IMR-90 (cell line): ENCODE measurements around the gene FAM186B. TPM values are rescaled to one million over a fixed set of nuclear protein-coding genes. Genes with fewer than 3 reads are reported as not detected.

ENCODE experiments used
- ATAC-seq: fragments of 200-7000 bp; cut with Tn5 transposase; 2 replicates; pipeline ENCODE4 v1.9.1; 2020; ENCODE audit warnings: low read depth, mild to moderate bottlenecking, moderate library complexity
- BruUV-seq: library from RNA; stranded (reverse); fragments of 400-500 nt; replicated peaks from 2 replicates; lab custom pipeline; 2021; lab: Mats Ljungman, UMichigan
- CTCF ChIA-PET: fragments of 300-600 bp; formaldehyde crosslinking; extraction: SDS; loops from one replicate; lab custom pipeline; 2021; ENCODE audit warnings: antibody characterized with exemption; lab: Yijun Ruan, JAX
- POLR2A ChIA-PET: fragments of 300-600 bp; sonication (Branson Sonifier 250); formaldehyde crosslinking; loops from one replicate; lab custom pipeline; 2022; ENCODE audit warnings: antibody characterized with exemption; ENCODE audit not compliant: unreplicated experiment; lab: Charles Lee
- DNase-seq: peaks from one replicate; pipeline ENCODE4 v3.0.0; 2013
- H2AFZ ChIP-seq: replicated peaks from 2 replicates; pipeline ENCODE3; 2013; ENCODE audit warnings: low read length, mild to moderate bottlenecking; ENCODE audit not compliant: poor library complexity
- H2AK5ac ChIP-seq: 2 replicates; pipeline ENCODE4 v1.6.1; 2013; ENCODE audit warnings: low read depth, low read length, inconsistent platforms
- H2AK9ac ChIP-seq: replicated peaks from 2 replicates; pipeline ENCODE3; 2013; ENCODE audit warnings: mild to moderate bottlenecking, low read depth, low read length, moderate library complexity; ENCODE audit not compliant: poor library complexity
- H2BK120ac ChIP-seq: 2 replicates; pipeline ENCODE4 v1.6.1; 2013; ENCODE audit warnings: low read depth, low read length, inconsistent platforms
- H2BK15ac ChIP-seq: 3 replicates; pipeline ENCODE4 v1.6.1; 2013; ENCODE audit warnings: low read depth, low read length, inconsistent platforms
- H2BK20ac ChIP-seq: 2 replicates; pipeline ENCODE4 v1.6.1; 2013; ENCODE audit warnings: low read depth, mild to moderate bottlenecking, inconsistent platforms, low read length, moderate library complexity
- H2BK5ac ChIP-seq: 2 replicates; pipeline ENCODE4 v1.6.1; 2013; ENCODE audit warnings: mild to moderate bottlenecking, low read depth, low read length, inconsistent platforms; ENCODE audit not compliant: poor library complexity, severe bottlenecking
- H3K14ac ChIP-seq: replicated peaks from 2 replicates; pipeline ENCODE4 v1.6.1; 2013; ENCODE audit warnings: low read depth, low read length, inconsistent platforms
- H3K18ac ChIP-seq: 2 replicates; pipeline ENCODE4 v1.6.1; 2013; ENCODE audit warnings: low read depth, low read length, control low read depth
- H3K23ac ChIP-seq: 2 replicates; pipeline ENCODE4 v1.6.1; 2013; ENCODE audit warnings: low read depth, low read length, inconsistent platforms
- H3K27ac ChIP-seq: 2 replicates; pipeline ENCODE4 v1.5.1; 2013; ENCODE audit warnings: mild to moderate bottlenecking, control low read depth, low read length; ENCODE audit not compliant: insufficient read depth
- H3K27me3 ChIP-seq: 2 replicates; pipeline ENCODE4 v1.6.1; 2013; ENCODE audit warnings: low read length; ENCODE audit not compliant: control insufficient read depth, insufficient read depth
- H3K36me3 ChIP-seq: 2 replicates; pipeline ENCODE4 v1.6.1; 2013; ENCODE audit warnings: low read length, mixed read lengths; ENCODE audit not compliant: control insufficient read depth, insufficient read depth
- H3K4ac ChIP-seq: 2 replicates; pipeline ENCODE4 v1.6.1; 2013; ENCODE audit warnings: low read depth, low read length, inconsistent platforms
- H3K4me1 ChIP-seq: 2 replicates; pipeline ENCODE4 v1.6.1; 2013; ENCODE audit warnings: low read length, mixed read lengths; ENCODE audit not compliant: control insufficient read depth, insufficient read depth
- H3K4me2 ChIP-seq: 2 replicates; pipeline ENCODE4 v1.6.1; 2013; ENCODE audit warnings: low read depth, mild to moderate bottlenecking, control low read depth, low read length, moderate library complexity
- H3K4me3 ChIP-seq: 2 replicates; pipeline ENCODE4 v1.5.1; 2013; ENCODE audit warnings: low read depth, mild to moderate bottlenecking, control low read depth, low read length, moderate library complexity; ENCODE audit not compliant: insufficient read depth
- H3K56ac ChIP-seq: 2 replicates; pipeline ENCODE4 v1.6.1; 2013; ENCODE audit warnings: low read length, inconsistent platforms; ENCODE audit not compliant: insufficient read depth; ENCODE audit errors: extremely low read depth
- H3K79me1 ChIP-seq, 2 experiments: 2 replicates each; pipeline ENCODE4 v1.6.1; 2013; ENCODE audit warnings: low read length in 2 of 2, inconsistent platforms in 1 of 2, low read depth in 1 of 2
- H3K9ac ChIP-seq: 2 replicates; pipeline ENCODE4 v1.6.1; 2013; ENCODE audit warnings: low read depth, low read length, control low read depth
- H3K9me1 ChIP-seq: 2 replicates; pipeline ENCODE4 v1.6.1; 2013; ENCODE audit warnings: low read length, inconsistent platforms; ENCODE audit not compliant: insufficient read depth
- H3K9me3 ChIP-seq: 2 replicates; pipeline ENCODE4 v1.6.1; 2013; ENCODE audit warnings: low read length; ENCODE audit not compliant: control insufficient read depth, insufficient read depth
- H4K20me1 ChIP-seq: 2 replicates; pipeline ENCODE4 v1.6.1; 2013; ENCODE audit warnings: low read length, inconsistent platforms; ENCODE audit not compliant: insufficient read depth
- H4K5ac ChIP-seq: 2 replicates; pipeline ENCODE4 v1.6.1; 2013; ENCODE audit warnings: mild to moderate bottlenecking, low read depth, low read length, control low read depth
- H4K8ac ChIP-seq, 2 experiments: 2 replicates each; pipeline ENCODE4 v1.6.1; 2013; ENCODE audit warnings: low read depth in 2 of 2, low read length in 2 of 2, control low read depth in 1 of 2, inconsistent platforms in 1 of 2
- H4K91ac ChIP-seq: 2 replicates; pipeline ENCODE4 v1.6.1; 2013; ENCODE audit warnings: low read depth, low read length, inconsistent platforms; ENCODE audit not compliant: insufficient read depth
- BHLHE40 ChIP-seq: fragments of 150-350 bp; IDR thresholded peaks from 2 replicates; pipeline ENCODE4 v1.6.1; 2016; ENCODE audit warnings: mild to moderate bottlenecking, low read depth, low read length
- NFE2L2 ChIP-seq: fragments of 150-350 bp; IDR thresholded peaks from 2 replicates; pipeline ENCODE4 v1.6.1; 2016; ENCODE audit warnings: low read depth, mild to moderate bottlenecking, low read length
- WGBS, 2 experiments: methylation state at CpG; one replicate each; pipeline versions ENCODE4 v1.1.5 to v1.1.7; 2013; ENCODE audit warnings: missing lambda C conversion rate in 2 of 2; ENCODE audit not compliant: insufficient read length in 1 of 2; ENCODE audit errors: extremely low coverage in 2 of 2; 5-methylcytosine and 5-hydroxymethylcytosine counted together
- dilution Hi-C: fragments of 300-500 bp; cut with HindIII; formaldehyde crosslinking; loops from one replicate; pipeline ENCODE4 v1.14.3; 2018; ENCODE audit warnings: low sequenced_read_pairs; ENCODE audit not compliant: unreplicated experiment
- in situ Hi-C: fragments of 300-500 bp; cut with MboI; formaldehyde crosslinking; loops from 3 replicates; pipeline ENCODE4 v1.14.3; 2019; ENCODE audit warnings: low sequenced_read_pairs, inconsistent platforms, mixed read lengths
- intact Hi-C: fragments of 100-400 bp; cut with micrococcal nuclease; formaldehyde crosslinking; loops from 2 replicates; pipeline ENCODE4 v1.10.0; 2022
- polyA plus RNA-seq, 3 experiments: library from polyadenylated mRNA; depleted of rRNA; stranded (reverse); fragments of >200 nt; gene quantifications; 2 replicates each; pipeline ENCODE4 v1.2.3, GENCODE V29; 2012; ENCODE audit warnings: low replicate concordance in 1 of 3
- total RNA-seq: library from RNA; depleted of rRNA; stranded (reverse); fragments of >200 nt; gene quantifications from 2 replicates; pipeline ENCODE4 v1.2.3, GENCODE V29; 2012
- TF ChIP-seq, protein P1 (sequence below): fragments of 150-350 bp; IDR thresholded peaks from 2 replicates; pipeline ENCODE4 v1.6.1; 2016; ENCODE audit warnings: low read depth, mild to moderate bottlenecking, low read length, moderate library complexity, borderline replicate concordance
- TF ChIP-seq, protein P2 (sequence below): fragments of 150-350 bp; IDR thresholded peaks from 2 replicates; pipeline ENCODE4 v1.6.1; 2017; ENCODE audit warnings: mild to moderate bottlenecking, antibody characterized with exemption, low read length, low read depth

The FAM186B gene
- total and polyA plus RNA-seq, 2 of the 4 experiments (the other 2 are of a cell fraction): 0.10 to 0.18 TPM

DNA sequence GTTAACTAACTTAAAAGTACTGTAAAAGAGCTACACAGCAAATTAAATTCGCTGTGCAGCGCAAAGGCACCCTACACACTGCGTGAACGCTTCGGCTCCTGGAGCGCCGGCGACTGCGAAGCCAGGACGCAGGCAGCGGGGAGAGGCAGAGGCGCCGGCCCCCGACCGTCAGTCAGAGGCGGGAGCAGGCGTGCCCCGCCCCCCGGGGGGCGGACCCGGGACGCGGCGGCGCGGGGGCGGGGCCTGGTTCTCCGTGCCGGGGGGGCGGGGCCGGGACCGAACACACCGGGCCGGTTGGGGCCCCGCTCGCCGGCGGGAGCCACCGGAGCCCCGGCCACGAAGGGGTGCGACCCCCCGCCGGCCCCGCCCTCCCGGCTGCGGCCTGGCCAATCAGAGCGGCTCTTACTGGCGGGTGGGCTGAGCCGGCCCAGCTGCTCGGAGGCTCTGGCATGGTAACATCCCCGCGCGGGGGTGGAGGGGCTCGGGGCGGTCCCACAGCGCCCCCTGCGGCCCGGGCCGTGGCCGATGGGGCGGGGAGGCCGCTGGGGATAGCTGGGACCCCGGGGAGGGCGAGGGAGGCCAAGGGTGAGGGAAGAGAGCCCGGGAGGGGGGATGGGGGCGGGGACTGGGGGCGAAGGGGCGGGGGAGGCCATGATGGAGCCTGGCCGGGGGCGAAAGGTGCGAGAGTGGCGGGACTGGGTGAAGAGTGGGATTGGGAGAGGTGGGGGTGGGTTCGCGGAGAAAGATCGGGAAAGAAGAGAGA, 17.9 kb upstream of the FAM186B start, which contains the start of gene PRPF40B (continued):
- TF ChIP-seq, protein P1, sequence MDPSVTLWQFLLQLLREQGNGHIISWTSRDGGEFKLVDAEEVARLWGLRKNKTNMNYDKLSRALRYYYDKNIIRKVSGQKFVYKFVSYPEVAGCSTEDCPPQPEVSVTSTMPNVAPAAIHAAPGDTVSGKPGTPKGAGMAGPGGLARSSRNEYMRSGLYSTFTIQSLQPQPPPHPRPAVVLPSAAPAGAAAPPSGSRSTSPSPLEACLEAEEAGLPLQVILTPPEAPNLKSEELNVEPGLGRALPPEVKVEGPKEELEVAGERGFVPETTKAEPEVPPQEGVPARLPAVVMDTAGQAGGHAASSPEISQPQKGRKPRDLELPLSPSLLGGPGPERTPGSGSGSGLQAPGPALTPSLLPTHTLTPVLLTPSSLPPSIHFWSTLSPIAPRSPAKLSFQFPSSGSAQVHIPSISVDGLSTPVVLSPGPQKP: no peak

DNA sequence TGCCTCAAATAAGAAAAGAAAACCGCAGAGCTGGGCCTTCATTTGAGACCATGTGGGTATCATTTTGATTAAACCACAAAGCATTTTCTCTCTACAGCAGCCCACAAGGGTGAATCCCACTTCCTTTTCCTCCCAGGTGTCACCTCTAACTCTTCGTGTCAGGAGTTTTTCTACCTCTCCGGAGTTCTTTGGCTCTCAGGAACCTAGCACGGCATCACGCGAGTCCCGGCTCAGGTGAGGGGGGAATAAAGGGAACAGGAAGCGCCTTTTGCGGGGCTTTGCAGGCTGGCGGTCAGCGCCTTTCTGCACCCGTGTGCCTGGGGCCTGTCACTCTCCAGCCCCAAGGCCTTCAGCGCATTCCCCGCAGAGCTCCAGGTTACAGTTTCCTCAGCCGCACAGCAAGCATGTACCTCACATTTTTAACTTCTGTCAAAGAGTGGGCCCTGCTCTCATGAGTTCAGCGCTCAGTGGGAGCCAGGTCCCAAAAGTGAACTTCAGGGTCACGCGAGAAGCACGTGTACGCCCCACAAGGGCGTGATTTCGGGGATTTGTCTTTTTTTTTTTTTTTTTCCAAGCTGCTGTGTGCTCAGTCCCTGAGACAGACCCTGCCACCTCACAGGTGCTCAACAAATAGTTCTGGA, 17.2 kb upstream of the FAM186B start:
- DNase-seq: peak; percentile 3
- peak; percentile 9 for ATAC-seq
- Histone ChIP-seq H3K4me3 (peak overlapping the region; percentile 60), H3K9me1 (0 out of 2 replicates have a peak, but pooled peaks cover 3% of the 10 kb centered on the region), H2AK5ac (peak overlapping the region; percentile 35), H4K8ac (peak overlapping the region; percentile 76 to 90), H3K27me3 (peaks cover 3% of the 10 kb centered on the region; the same call in 1 of the 2 replicates), H2BK15ac (no peak overlapping the region), H3K36me3 (no peaks in the 10 kb centered on the region), H3K79me1 (peaks cover 0 to 13% of the 10 kb centered on the region in 2 experiments; a peak in 2 of 4 replicates), H3K9me3 (no peaks in the 10 kb centered on the region), H2AFZ (peak overlapping the region; percentile 93), H3K23ac (peak overlapping the region; percentile 95), H3K18ac (peak overlapping the region; percentile 16; the same call in 1 of the 2 replicates), H2AK9ac (peak overlapping the region; percentile 79), H3K4me2 (peak overlapping the region; percentile 94), H4K20me1 (no peaks in the 10 kb centered on the region), H2BK120ac (no peak overlapping the region; the same call in 1 of the 2 replicates), H2BK5ac (peak overlapping the region; percentile 10), H4K5ac (peak overlapping the region; percentile 50), H3K4me1 (peaks cover 11% of the 10 kb centered on the region), H3K56ac (peak overlapping the region; percentile 62), H2BK20ac (no peak overlapping the region), H4K91ac (peak overlapping the region; percentile 47), H3K27ac (peak overlapping the region; percentile 16), H3K4ac (peak overlapping the region; percentile 83), H3K14ac (peak overlapping the region; percentile 96), H3K9ac (peak overlapping the region; percentile 74)
- no peak for TF ChIP-seq NFE2L2
- TF ChIP-seq, protein P2, sequence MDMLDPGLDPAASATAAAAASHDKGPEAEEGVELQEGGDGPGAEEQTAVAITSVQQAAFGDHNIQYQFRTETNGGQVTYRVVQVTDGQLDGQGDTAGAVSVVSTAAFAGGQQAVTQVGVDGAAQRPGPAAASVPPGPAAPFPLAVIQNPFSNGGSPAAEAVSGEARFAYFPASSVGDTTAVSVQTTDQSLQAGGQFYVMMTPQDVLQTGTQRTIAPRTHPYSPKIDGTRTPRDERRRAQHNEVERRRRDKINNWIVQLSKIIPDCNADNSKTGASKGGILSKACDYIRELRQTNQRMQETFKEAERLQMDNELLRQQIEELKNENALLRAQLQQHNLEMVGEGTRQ: peak; percentile 63
- peak; percentile 84 for TF ChIP-seq BHLHE40
- POLR2A ChIA-PET: interaction anchor here (0.5 to 0.6 kb wide), 4 partner anchors 22 to 140 kb away, joined by 3 to 10 read pairs (median 4); no protein-coding TSS in a partner anchor
- in situ Hi-C loops: no loop called here
- CTCF ChIA-PET: interaction anchor here (0.5 to 1.0 kb wide), 3 partner anchors 19 to 83 kb away, joined by 3 to 5 read pairs (median 3); no protein-coding TSS in a partner anchor
- WGBS, 2 experiments: 0% methylated on average over 3 of the region's 22 CpGs; no CpG with 5 or more reads in 1 of the 2 experiments
- BruUV-seq: no TSS peak
- intact Hi-C loops: no loop called here
- dilution Hi-C loops: no loop called here
